Central memory CD8-positive, alpha-beta T cell (primary cell): ENCODE data around the gene RETREG3.

Source experiments
- ATAC-seq: fragments of 150-1000 bp; cut with Tn5 transposase; replicated peaks from 2 replicates; pipeline ENCODE4 v1.10.0; 2022; ENCODE audit warnings: mild to moderate bottlenecking, moderate FRiP score, moderate number of reproducible peaks; ENCODE audit not compliant: poor library complexity, severe bottlenecking; ENCODE audit errors: extremely low read depth
- DNase-seq, 2 donors: peaks; one replicate each; pipeline ENCODE4 v3.0.0; 2021; ENCODE audit warnings: low spot score in 2 of 2
- H3K27ac Mint-ChIP-seq: one replicate; pipeline ENCODE4 v1.8.0; 2022; ENCODE audit warnings: low read depth, mild to moderate bottlenecking, moderate library complexity, mixed read lengths
- H3K27me3 Mint-ChIP-seq: one replicate; pipeline ENCODE4 v1.8.0; 2022; ENCODE audit warnings: mixed read lengths
- H3K36me3 Mint-ChIP-seq: one replicate; pipeline ENCODE4 v1.8.0; 2022; ENCODE audit warnings: mild to moderate bottlenecking, moderate library complexity, mixed read lengths; ENCODE audit not compliant: insufficient read depth
- H3K4me1 Mint-ChIP-seq: one replicate; pipeline ENCODE4 v1.8.0; 2022; ENCODE audit warnings: mixed read lengths
- H3K4me3 Mint-ChIP-seq: one replicate; pipeline ENCODE4 v1.8.0; 2022; ENCODE audit warnings: mild to moderate bottlenecking, moderate library complexity, mixed read lengths
- H3K9me3 Mint-ChIP-seq: one replicate; pipeline ENCODE4 v1.8.0; 2022; ENCODE audit warnings: mixed read lengths

RETREG3 gene

DNA sequence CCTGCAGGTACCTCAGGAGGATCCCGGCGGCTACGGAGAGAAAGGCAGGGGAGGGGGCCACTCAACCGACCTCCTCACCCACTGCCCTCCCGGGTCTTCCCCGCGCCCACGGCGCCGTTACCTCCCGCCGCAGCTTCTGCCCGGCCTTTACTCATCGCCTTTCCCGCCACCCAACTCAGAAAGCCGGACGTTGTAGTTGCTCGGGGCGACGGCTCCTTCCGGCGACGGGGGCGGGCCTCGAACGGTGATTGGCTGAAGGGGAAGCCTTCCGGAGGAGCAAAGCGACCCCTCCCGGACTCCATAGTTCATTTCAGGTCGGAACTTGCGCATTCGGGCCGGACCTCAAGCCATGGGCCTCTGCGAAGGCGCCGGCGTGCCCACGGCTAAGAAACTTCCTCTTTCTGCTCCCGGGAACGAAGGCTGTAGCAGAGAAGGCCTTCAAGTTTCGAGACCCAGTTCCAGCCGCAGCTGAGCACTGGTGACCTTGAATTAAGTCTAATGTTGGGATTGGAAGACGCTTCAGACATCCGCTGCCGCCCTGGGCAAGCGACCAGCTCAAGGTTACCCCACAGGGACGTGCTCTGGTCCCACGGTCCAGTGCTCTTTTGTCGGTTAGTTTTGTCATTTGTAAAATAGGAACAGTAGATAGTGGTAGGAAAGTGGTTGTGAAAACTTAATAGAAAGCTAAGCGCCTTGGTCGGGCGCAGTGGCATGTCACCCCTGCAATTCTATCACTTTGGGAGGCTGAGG is 31.5 kb downstream of the RETREG3 start, which contains the start of gene PSMC3IP:
PSMC3IP (minus strand) TSS at position 198 of the 750 bp plus-strand sequence; CDS start at position 155, 43 bp downstream.
- H3K4me3 Mint-ChIP-seq, result peak within 1 kb of the TSS; percentile 89
- H3K9me3 Mint-ChIP-seq, result no peaks in the 10 kb centered on the region
- peaks cover 46% of the 10 kb centered on the region for H3K36me3 Mint-ChIP-seq
- peak within 1 kb of the TSS; percentile 84 for H3K27ac Mint-ChIP-seq
- no peaks in the 10 kb centered on the region for H3K27me3 Mint-ChIP-seq
- peaks cover 45% of the 10 kb centered on the region for H3K4me1 Mint-ChIP-seq
- peak; percentile 95 for ATAC-seq
- DNase-seq, result peak; percentile 80 to 84

DNA sequence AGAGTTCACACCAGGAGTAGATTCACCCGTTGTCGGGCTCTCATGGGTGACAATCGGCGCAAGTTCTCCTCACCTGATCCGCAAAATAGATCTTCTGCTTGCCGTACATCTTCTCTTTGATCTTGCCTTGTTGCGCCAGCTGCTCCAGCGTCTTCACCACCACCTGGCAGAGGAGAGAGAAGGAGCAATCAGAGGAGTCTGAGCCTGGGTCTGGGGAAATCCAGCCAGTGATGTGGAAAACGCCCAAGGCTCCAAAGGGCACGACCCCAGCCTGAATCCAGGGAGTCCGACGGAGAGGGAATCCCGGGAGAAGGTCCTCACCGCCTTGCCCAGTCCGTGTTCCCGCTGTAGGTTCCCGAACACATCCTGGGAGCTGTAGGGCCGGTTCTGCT is 32.0 kb downstream of the RETREG3 start:
- H3K27ac Mint-ChIP-seq, result peak overlapping the region; percentile 84
- peaks cover 46% of the 10 kb centered on the region for H3K36me3 Mint-ChIP-seq
- peaks cover 45% of the 10 kb centered on the region for H3K4me1 Mint-ChIP-seq
- no peak for DNase-seq
- H3K9me3 Mint-ChIP-seq, result no peaks in the 10 kb centered on the region
- no peak for ATAC-seq
- no peaks in the 10 kb centered on the region for H3K27me3 Mint-ChIP-seq
- H3K4me3 Mint-ChIP-seq, result peak overlapping the region; percentile 89

DNA sequence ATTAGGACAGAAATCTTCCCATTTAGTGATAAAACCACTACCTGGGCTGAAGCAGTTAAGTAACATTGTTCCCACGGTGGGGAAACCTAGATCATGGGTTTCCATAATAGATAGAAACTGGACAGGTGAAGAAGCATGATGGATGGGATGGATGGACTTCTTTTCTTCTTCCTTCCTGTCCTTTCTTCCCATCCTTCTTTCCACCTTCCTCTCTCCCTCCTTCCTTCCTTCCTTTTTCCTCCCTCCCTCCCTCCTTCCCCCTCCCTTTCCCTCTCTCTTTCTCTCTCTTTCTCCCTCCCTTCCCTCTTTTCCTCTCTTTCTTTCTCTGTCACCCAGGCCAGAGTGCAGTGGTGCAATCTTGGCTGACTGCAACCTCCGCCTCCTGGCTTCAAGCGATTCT is 34.7 kb downstream of the RETREG3 start:
- Mint-ChIP-seq H3K4me1 (peaks cover 45% of the 10 kb centered on the region), H3K36me3 (peaks cover 40% of the 10 kb centered on the region)

DNA sequence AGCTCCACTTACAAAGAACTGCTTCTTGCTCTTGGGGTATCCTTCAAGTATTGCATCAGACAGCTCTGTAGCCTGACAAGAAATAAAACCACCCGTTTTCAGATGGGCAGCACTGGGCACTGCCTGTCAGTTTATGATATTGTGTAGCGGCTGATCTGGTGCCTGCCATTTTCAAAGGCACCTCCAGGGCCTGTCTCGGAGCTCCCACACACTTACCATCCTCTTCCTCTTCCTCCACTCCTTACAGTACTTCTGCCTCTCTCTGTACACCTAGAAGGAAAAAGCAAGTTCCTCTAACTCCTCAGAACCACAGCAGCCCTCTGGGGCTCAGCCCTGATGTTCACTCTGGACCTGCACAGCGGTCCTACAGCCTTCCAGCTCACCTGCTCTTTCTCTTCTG is 36.1 kb downstream of the RETREG3 start:
- ATAC-seq (no peak), DNase-seq (no peak)
- no peaks in the 10 kb centered on the region for H3K9me3 Mint-ChIP-seq
- H3K4me1 Mint-ChIP-seq, result peaks cover 46% of the 10 kb centered on the region
- H3K36me3 Mint-ChIP-seq, result peaks cover 37% of the 10 kb centered on the region
- H3K4me3 Mint-ChIP-seq, result no peak overlapping the region
- no peak overlapping the region for H3K27ac Mint-ChIP-seq
- no peaks in the 10 kb centered on the region for H3K27me3 Mint-ChIP-seq

More for the DNA sequence above, 34.7 kb downstream of the RETREG3 start:
- DNase-seq (no peak), ATAC-seq (no peak)
- Mint-ChIP-seq H3K27ac (no peak overlapping the region), H3K27me3 (no peaks in the 10 kb centered on the region), H3K4me3 (no peak overlapping the region), H3K9me3 (no peaks in the 10 kb centered on the region)

DNA sequence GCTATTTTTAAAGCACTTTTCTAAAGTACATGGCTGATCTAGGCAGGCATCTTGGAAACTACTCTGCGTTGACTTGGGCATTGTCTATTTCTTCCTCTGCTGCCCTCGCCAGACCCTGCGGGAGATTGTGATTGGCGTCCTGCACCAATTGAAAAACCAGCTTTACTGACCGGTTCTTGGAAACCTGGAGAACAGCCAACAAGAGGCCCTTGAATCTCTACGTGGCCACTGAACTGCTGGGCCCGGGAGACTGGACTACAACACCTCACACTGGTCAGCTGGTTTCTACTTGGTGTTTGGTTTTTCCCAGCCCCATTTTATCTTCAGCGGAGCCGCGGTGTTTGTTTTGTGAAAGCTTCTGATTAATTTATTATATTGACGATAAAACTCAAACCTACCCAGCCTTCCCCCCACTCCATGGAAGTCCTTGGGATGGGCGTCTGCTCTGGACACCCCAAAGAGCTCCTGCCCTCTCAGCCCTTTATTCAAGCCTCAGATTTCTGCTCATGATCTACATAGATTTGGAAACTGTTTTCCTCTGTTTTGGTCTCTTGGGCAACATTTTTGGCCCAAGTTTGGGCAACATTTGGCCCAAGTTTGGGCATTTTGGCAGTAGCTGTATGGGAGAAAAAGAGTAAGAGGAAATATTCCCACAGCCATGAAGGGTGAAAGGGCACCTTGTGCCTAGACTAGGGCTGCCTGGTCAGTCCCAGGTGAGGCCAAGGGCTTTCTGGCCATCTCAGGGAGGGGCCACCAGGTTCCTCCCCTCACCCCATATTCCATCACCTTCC is 37.5 kb downstream of the RETREG3 start:
- H3K36me3 Mint-ChIP-seq, result peaks cover 39% of the 10 kb centered on the region
- DNase-seq (no peak), ATAC-seq (no peak)
- no peak overlapping the region for H3K27ac Mint-ChIP-seq
- H3K27me3 Mint-ChIP-seq, result no peaks in the 10 kb centered on the region
- peaks cover 43% of the 10 kb centered on the region for H3K4me1 Mint-ChIP-seq
- no peak overlapping the region for H3K4me3 Mint-ChIP-seq
- H3K9me3 Mint-ChIP-seq, result no peaks in the 10 kb centered on the region

DNA sequence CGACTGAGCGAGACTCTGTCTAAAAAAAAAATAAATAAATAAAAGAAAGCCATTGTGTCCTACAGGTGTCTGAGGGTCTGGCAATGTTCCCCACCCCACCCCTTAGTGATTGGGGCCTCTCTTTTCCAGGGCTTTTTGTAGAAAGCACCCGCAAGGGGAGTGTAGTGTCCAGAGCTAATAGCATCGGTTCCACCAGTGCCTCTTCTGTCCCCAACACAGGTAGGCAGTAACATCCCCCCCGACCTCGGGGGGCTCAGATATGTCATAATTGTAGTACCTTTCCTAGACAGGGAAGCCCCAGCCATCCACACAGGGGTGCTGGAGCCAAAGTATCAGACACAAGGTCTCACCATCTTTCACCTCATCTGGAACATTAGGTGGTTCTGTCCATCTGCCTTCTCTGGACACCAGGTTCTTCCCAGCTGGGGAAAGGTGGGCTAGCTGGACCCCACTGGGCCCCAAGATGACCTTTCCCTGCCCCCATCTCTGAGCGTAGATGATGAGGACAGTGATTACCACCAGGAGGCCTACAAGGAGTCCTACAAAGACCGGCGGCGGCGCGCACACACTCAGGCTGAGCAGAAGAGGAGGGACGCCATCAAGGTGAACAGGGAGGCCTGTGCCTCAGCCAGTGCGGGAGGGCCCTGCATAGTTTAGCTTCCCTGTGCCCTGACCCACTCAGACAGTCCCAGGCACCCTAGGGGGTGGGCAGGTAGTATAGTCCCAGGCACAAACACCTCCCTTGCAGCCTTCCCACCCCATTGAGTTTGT is 40.6 kb downstream of the RETREG3 start:
- Mint-ChIP-seq H3K4me1 (peaks cover 36% of the 10 kb centered on the region), H3K4me3 (peak overlapping the region; percentile 50), H3K36me3 (peaks cover 36% of the 10 kb centered on the region), H3K27me3 (no peaks in the 10 kb centered on the region), H3K27ac (no peak overlapping the region), H3K9me3 (no peaks in the 10 kb centered on the region)
- ATAC-seq, result no peak
- no peak for DNase-seq

DNA sequence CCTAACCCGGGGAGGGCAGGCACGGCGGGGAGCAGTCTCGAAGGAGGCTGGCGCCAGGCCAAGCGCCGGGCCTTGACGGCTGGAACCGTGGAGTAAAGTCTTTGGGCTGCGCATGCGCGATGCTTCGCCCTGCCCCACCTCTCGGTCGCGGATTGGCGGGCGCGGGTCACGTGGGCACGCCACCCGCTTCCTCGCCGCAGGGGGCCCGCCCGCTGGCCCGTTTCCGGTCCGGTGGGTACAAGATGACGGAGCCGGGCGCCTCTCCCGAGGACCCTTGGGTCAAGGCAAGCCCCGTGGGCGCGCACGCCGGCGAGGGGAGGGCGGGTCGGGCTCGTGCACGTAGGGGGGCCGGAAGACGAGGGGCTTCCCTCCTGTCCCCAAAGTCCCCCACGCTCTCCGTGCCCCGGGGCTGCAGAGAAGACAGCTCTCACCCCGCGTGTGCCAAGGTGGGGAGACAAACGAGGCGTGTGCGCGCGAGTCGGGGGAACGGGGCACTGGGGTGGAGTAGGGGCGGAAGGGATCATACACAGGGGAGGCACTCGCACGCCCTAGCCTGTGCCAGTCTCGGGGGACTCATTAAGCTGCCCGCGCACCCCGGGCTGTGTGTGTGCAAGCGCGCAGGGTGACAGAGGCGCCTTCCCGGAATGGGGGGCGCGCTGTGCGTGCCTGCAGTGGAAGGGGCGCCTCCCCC is 42.1 kb downstream of the RETREG3 start, which contains the start of gene MLX:
MLX (plus strand) TSS at position 218 of the 691 bp plus-strand sequence; CDS start at position 243, 25 bp downstream.
- H3K27ac Mint-ChIP-seq, result peak within 1 kb of the TSS; percentile 89
- DNase-seq, result peak; percentile 80 to 88
- peak within 1 kb of the TSS; percentile 93 for H3K4me3 Mint-ChIP-seq
- no peaks in the 10 kb centered on the region for H3K27me3 Mint-ChIP-seq
- ATAC-seq, result peak; percentile 81
- H3K4me1 Mint-ChIP-seq, result peaks cover 40% of the 10 kb centered on the region
- no peaks in the 10 kb centered on the region for H3K9me3 Mint-ChIP-seq
- peaks cover 32% of the 10 kb centered on the region for H3K36me3 Mint-ChIP-seq

DNA sequence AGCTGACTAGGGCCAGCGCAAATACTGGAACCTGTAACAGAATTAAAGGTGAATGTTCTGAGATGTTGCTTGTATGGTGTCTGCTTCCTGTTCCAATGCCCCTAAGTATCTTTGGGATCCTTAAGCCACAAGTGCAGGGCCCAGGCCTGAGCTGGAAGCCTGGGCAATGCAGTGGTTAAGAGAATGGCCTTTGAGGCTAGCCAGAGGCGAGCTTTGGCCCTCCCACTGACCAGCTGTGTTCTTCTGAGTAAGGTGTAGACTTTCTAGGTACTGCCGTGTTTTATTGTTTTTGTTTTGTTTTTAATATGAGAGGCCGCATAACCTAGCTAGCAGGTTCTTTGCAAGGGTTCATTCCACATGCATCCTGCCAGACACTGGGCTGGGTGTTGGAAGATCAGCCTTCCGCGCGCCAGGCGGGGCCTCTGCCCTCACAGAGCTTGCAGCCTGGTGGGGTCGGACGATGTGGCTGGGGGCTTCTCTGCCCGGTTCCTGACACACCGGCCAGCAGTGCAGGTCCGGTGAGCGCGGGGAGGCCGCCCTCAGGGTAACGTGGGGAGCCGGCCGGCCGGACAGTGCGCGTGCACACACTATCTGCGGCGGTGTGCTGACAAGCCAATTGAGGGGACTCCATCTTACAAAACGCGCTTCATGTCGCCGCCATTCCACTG is 42.8 kb downstream of the RETREG3 start:
- ATAC-seq (no peak), DNase-seq (no peak)
- H3K9me3 Mint-ChIP-seq, result no peaks in the 10 kb centered on the region
- H3K4me3 Mint-ChIP-seq, result peak overlapping the region; percentile 93
- H3K27ac Mint-ChIP-seq, result peak overlapping the region; percentile 89
- no peaks in the 10 kb centered on the region for H3K27me3 Mint-ChIP-seq
- H3K4me1 Mint-ChIP-seq, result peaks cover 46% of the 10 kb centered on the region
- H3K36me3 Mint-ChIP-seq, result peaks cover 32% of the 10 kb centered on the region

DNA sequence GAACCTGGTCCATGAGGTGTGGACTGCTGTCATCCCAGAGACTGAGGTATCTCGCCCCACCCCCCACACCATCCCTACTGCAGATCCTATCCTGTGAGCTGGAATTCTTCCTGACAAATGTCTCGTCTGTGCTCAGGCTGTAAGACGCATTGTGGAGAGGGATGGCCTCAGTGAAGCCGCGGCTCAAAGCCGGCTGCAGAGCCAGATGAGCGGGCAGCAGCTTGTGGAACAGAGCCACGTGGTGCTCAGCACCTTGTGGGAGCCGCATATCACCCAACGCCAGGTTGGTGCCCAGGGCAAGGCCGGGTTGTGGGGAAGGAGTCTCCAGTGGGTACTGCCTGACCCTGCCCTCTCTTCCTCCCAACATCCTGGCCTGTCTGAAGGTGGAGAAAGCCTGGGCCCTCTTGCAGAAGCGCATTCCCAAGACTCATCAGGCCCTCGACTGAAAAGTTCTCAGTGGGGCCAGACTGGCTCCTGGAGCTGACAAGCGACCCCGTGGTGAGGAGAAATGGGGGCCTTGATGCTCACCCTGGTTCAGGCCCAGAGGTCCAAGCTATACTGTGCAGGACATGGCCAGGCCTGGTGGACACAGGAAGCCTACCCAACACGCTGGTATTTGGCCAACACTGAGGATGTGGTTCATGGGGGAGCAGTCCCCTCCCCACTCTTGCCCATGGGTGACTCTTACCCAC is 43.5 kb downstream of the RETREG3 start:
- Mint-ChIP-seq H3K27ac (peak overlapping the region; percentile 89), H3K27me3 (no peaks in the 10 kb centered on the region), H3K4me1 (peaks cover 47% of the 10 kb centered on the region), H3K36me3 (peaks cover 28% of the 10 kb centered on the region), H3K4me3 (peak overlapping the region; percentile 93), H3K9me3 (no peaks in the 10 kb centered on the region)
- no peak for ATAC-seq
- no peak for DNase-seq

DNA sequence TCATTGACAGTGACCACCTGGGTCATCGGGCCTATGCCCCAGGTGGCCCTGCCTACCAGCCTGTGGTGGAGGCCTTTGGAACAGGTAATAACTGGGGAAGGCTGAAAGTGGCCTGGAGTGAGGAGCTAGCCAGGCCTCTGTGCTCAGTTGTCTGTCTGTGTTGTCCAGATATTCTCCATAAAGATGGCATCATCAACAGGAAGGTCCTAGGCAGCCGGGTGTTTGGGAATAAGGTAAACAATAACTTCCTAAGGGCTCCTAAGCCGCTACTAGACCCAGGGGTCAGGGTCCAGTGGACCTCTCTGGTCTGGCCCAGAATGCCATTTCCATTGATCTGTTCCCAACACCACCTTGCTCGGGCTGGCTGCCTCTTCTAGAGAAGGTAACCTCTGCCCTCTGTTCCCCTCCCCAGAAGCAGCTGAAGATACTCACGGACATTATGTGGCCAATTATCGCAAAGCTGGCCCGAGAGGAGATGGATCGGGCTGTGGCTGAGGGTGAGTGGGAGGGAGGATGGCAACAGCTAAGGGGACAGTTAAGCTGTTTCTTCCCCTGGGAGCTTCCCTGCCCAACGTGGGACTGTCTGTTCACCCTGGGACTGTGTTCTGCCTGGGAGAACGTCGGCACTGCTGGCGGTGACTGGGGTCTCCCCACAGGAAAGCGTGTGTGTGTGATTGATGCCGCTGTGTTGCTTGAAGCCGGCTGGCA is 44.2 kb downstream of the RETREG3 start:
- H3K9me3 Mint-ChIP-seq, result no peaks in the 10 kb centered on the region

DNA sequence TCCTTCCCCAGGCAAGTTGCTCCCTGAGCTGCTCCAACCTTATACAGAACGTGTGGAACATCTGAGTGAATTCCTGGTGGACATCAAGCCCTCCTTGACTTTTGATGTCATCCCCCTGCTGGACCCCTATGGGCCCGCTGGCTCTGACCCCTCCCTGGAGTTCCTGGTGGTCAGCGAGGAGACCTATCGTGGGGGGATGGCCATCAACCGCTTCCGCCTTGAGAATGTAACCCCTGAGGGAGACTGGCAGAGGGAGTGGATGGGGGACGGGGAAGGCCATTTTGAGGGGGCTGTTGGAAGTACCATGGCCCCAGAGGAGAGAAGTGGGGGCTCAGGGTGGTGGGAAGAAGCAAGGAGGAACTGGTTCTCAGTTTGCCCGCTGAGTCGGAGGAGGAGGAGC is 45.2 kb downstream of the RETREG3 start:
- Mint-ChIP-seq H3K27me3 (no peaks in the 10 kb centered on the region), H3K36me3 (peaks cover 21% of the 10 kb centered on the region), H3K27ac (peak overlapping the region; percentile 52), H3K9me3 (no peaks in the 10 kb centered on the region), H3K4me3 (peak overlapping the region; percentile 89), H3K4me1 (peaks cover 47% of the 10 kb centered on the region)
- no peak for ATAC-seq
- DNase-seq, result no peak

More for the DNA sequence above, 44.2 kb downstream of the RETREG3 start:
- peaks cover 27% of the 10 kb centered on the region for H3K36me3 Mint-ChIP-seq
- no peak overlapping the region for H3K27ac Mint-ChIP-seq
- DNase-seq (no peak), ATAC-seq (no peak)
- no peaks in the 10 kb centered on the region for H3K27me3 Mint-ChIP-seq
- H3K4me3 Mint-ChIP-seq, result peak overlapping the region; percentile 89
- H3K4me1 Mint-ChIP-seq, result peaks cover 47% of the 10 kb centered on the region
